NB4 (cell line): ENCODE results near the gene GART.

Source experiments
- MYC ChIP-seq: IDR thresholded peaks from 2 replicates; pipeline ENCODE4 v1.6.1; 2011; ENCODE audit warnings: low read depth, low read length
- TF ChIP-seq, protein P1 (sequence below): IDR thresholded peaks from one replicate; pipeline ENCODE4 v1.5.1; 2012; ENCODE audit warnings: low read depth, low read length

DNA sequence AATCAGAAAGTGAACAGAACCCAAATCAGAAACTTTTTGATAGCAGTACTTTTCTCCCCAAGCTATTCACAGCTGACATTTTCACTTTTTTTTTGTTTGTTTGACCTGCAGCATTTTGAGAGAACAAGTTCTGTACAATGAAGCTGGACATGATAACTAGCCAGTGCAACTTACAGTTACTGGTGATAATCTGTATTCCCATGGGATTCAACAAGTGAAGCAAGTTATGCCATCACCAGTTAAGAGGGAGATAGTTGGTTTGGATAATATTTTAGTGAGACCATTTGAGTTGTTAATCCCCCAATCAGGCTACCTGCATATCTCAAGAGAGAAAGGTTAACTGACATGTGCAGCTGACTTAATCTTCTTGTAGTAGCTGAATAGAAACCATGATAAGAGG lies 19.0 kb upstream of the GART start:
- TF ChIP-seq, protein P1, sequence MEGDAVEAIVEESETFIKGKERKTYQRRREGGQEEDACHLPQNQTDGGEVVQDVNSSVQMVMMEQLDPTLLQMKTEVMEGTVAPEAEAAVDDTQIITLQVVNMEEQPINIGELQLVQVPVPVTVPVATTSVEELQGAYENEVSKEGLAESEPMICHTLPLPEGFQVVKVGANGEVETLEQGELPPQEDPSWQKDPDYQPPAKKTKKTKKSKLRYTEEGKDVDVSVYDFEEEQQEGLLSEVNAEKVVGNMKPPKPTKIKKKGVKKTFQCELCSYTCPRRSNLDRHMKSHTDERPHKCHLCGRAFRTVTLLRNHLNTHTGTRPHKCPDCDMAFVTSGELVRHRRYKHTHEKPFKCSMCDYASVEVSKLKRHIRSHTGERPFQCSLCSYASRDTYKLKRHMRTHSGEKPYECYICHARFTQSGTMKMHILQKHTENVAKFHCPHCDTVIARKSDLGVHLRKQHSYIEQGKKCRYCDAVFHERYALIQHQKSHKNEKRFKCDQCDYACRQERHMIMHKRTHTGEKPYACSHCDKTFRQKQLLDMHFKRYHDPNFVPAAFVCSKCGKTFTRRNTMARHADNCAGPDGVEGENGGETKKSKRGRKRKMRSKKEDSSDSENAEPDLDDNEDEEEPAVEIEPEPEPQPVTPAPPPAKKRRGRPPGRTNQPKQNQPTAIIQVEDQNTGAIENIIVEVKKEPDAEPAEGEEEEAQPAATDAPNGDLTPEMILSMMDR = no peak
- TF ChIP-seq MYC = no peak
